Skeletal muscle satellite cell (primary cell): ENCODE measurements around the gene ATP8B1.

ENCODE experiments used
- H3K27me3 ChIP-seq: 2 replicates; pipeline ENCODE4 v1.7.0; 2013; ENCODE audit warnings: low read length; ENCODE audit not compliant: control insufficient read depth, insufficient read depth
- H3K36me3 ChIP-seq: 2 replicates; pipeline ENCODE4 v1.7.0; 2013; ENCODE audit warnings: mild to moderate bottlenecking, control low read depth, low read length; ENCODE audit not compliant: insufficient read depth
- H3K4me1 ChIP-seq: 2 replicates; pipeline ENCODE4 v1.7.0; 2013; ENCODE audit warnings: low read length; ENCODE audit not compliant: control insufficient read depth, insufficient read depth
- H3K4me2 ChIP-seq: 2 replicates; pipeline ENCODE4 v1.7.0; 2013; ENCODE audit warnings: mild to moderate bottlenecking, low read length
- H3K4me3 ChIP-seq: 2 replicates; pipeline ENCODE4 v1.7.0; 2013; ENCODE audit warnings: low read length
- H3K9ac ChIP-seq: 2 replicates; pipeline ENCODE4 v1.7.0; 2013; ENCODE audit warnings: mild to moderate bottlenecking, low read depth, low read length, moderate library complexity
- H3K9me3 ChIP-seq: replicated peaks from 2 replicates; pipeline ENCODE4 v1.7.0; 2013; ENCODE audit warnings: mild to moderate bottlenecking, control low read depth, low read length

Gene ATP8B1

DNA sequence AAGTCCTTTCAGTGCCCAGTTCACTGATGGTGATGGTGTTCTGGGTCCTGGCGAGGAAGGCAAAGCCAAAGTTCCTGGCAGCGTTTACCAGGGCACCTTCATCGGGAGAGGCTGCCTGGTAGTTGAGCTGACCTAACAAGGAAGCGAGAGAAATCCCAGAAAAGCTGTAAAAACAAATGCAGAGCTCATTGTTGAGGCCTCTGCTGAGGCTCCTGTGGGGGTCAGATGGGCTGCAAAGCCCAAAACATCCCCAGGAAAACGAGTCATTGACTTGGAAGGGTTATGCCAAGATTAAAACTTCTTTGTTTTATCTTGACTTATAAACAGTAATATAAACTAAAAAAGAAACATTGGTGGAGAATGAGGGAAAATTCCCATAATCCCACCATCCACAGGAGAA lies 128.2 kb downstream of the ATP8B1 start:
- Histone ChIP-seq H3K4me3 (no peak overlapping the region), H3K4me2 (no peak overlapping the region), H3K36me3 (peaks cover 31% of the 10 kb centered on the region), H3K4me1 (no peaks in the 10 kb centered on the region), H3K9me3 (no peaks in the 10 kb centered on the region), H3K27me3 (no peaks in the 10 kb centered on the region), H3K9ac (no peak overlapping the region)

DNA sequence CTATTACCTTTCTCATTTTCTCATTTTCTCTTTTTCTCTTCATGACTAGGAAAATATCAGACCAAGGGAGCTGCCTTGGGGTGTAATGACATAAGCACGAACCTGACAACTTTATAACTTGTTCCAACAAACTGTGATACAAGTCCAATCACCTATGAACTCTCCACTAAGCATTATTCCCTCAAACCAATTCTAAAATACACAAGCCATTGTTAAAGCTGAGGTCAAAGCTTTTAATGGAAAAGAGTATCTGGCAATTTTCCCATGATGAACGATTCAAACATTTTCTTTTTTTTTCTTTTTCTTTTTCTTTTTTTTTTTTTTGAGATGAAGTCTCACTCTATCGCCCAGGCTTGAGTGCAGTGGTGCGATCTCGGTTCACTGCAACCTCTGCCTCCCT lies 133.1 kb downstream of the ATP8B1 start:
- Histone ChIP-seq H3K36me3 (peaks cover 40% of the 10 kb centered on the region), H3K4me1 (peaks cover 10% of the 10 kb centered on the region), H3K9ac (no peak overlapping the region), H3K4me3 (no peak overlapping the region), H3K27me3 (no peaks in the 10 kb centered on the region), H3K4me2 (no peak overlapping the region), H3K9me3 (no peaks in the 10 kb centered on the region)

DNA sequence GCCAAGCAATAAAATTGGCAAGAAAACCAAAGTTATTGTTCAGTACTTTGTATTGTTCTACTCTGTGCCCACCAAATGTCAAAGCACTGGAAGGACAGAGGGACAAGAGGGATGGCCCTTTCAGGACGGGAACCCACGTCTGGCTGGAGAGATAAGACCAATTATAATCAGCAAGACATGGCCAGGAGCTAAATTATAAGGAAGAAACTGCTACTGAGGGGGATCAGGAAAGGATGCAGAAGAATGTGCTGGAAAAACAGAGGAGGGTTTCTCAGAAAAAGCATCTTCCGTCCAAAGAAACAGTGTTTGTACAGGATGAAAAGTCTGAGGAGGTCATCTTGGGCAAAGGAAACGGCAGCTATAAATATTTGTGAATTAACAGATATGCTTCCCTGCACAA lies 135.1 kb downstream of the ATP8B1 start:
- no peak overlapping the region for H3K9ac ChIP-seq
- H3K9me3 ChIP-seq = no peaks in the 10 kb centered on the region

DNA sequence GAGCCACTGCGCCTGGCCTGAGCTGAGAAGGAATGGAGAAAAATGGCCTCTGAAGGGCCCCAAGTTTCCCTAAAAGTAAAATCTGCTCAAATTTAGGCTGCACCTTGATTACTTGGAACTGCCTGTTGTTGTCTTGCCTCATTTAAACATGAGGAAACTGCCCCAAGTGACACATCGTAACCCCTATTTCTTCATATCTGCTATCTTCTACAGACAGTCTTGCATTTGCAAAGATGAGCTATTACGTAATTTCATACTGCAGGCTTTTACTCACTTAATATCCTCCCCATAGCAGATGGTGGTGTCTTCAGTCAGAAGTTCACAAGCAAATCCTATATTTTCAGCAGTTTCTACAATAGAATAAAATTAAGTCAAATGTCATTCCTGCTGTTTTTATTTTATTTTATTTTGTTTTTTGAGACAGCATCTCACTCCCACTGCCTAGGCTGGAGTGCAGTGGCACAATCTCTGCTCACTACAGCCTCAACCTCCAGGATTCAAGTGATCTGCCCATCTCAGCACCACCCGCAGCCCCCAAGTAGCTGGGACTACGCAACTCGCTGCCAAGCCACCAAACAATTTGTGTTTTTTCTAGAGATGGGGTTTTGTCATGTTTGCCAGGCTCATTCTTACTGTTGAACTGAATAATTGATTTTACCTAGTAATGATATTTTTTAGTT lies 136.2 kb downstream of the ATP8B1 start:
- H3K4me3 ChIP-seq = no peak overlapping the region
- H3K4me2 ChIP-seq = no peak overlapping the region
- H3K27me3 ChIP-seq = no peaks in the 10 kb centered on the region
- no peaks in the 10 kb centered on the region for H3K9me3 ChIP-seq
- H3K36me3 ChIP-seq = peaks cover 38% of the 10 kb centered on the region
- H3K4me1 ChIP-seq = peaks cover 10% of the 10 kb centered on the region
- no peak overlapping the region for H3K9ac ChIP-seq

More for the DNA sequence above, 135.1 kb downstream of the ATP8B1 start:
- Histone ChIP-seq H3K4me2 (no peak overlapping the region), H3K27me3 (no peaks in the 10 kb centered on the region), H3K36me3 (peaks cover 33% of the 10 kb centered on the region), H3K4me1 (peaks cover 10% of the 10 kb centered on the region), H3K4me3 (no peak overlapping the region)

DNA sequence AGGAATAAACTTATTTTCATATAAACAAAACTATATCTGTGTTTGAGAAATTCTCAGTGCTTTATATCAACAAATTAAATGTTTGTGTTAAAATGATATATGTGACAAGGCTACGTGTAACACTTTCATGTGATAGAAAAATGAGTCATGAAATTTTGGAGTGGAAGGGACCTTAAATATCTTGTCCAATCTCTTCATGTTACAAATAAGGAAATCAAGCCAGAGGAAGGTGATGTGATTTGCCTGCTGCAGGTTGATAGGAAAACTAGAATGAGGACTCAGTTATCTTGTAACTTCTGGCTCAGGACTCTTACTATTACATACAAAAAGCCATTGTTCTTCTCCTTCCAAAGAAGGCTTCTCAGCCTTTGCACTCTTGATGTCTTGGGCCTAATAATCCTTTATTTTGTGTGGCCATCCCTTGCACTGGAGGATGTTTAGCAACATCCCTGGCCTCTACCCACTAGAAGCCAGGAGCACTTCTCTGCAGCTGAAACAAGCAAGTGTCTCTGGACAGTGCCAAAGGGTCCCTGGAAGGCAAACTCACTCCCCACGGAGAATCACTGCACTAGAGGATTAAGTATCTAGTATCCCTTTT lies 138.4 kb downstream of the ATP8B1 start:
- Histone ChIP-seq H3K9me3 (no peaks in the 10 kb centered on the region), H3K4me1 (peaks cover 19% of the 10 kb centered on the region), H3K4me3 (no peak overlapping the region), H3K36me3 (peaks cover 39% of the 10 kb centered on the region), H3K4me2 (no peak overlapping the region), H3K9ac (no peak overlapping the region), H3K27me3 (no peaks in the 10 kb centered on the region)

DNA sequence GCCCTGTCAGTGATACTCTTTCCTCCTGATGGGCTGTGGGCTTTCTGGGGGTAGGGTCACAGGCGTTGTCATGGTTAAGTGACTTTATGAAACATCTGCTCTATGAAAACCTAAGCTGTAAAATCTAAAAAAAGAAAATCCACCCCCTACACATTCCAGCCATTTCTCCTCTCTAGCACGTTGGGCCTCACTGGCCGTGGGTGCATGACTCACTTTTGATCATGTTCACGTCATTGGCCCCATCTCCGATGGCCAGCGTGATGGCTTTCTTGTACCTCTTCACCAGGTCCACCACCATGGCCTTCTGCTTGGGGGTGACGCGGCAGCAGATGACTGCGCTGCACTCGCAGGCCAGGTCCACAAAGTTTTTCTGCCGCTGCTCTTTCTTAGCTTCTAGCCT lies 142.2 kb downstream of the ATP8B1 start:
- Histone ChIP-seq H3K27me3 (no peaks in the 10 kb centered on the region), H3K4me3 (no peak overlapping the region), H3K4me1 (peaks cover 9% of the 10 kb centered on the region), H3K36me3 (peaks cover 52% of the 10 kb centered on the region), H3K9ac (no peak overlapping the region), H3K9me3 (no peaks in the 10 kb centered on the region), H3K4me2 (peak overlapping the region; percentile 27)

DNA sequence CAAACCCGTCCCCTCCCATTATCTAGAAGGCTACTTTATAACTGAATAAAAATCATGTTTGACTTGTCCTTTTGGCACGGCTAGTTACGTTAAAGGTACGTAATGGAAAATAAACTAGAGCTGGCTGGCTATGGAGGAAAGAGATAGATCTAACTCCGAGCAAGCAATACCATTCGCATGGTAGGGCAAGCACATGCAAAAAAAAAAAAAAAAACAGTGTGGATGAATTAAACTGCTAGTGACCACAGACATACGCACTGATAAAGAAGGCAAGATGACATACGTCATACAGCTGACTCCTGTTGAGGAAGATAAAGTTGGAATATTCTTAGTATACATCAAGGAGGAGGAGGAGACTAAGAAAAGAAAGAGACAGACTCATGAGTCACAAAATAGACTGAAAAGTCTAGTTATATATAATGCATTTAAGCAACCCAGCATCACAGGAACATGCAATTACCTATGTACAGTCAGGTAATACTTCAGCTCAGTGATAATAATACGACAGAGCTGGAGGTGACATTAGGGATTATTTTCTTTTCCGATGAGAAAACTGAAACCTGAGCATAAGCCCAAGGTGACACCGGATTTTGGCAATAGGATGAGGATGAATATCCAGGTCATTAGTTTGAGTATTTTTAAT lies 143.5 kb downstream of the ATP8B1 start:
- Histone ChIP-seq H3K4me1 (peaks cover 9% of the 10 kb centered on the region), H3K36me3 (peaks cover 60% of the 10 kb centered on the region), H3K4me3 (no peak overlapping the region), H3K4me2 (no peak overlapping the region), H3K9me3 (peaks cover 8% of the 10 kb centered on the region), H3K27me3 (no peaks in the 10 kb centered on the region), H3K9ac (no peak overlapping the region)

DNA sequence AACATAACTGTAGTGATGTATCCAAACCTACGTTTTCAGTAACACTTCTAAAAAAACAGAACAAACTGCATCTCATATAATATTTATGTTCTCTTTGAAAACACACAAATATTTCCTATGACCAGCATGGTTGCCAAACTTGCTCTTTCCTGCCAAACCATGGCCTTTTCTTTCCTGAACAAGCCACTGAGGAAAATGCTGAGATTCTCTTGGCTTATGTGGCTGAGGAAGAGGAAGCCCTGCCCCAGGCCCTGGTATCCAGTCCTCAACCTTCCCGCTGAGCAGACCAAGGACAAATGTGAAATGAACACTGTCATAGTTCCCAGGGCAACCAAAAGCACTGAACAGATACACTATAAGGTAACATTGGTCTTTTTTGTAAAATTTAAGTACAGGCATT lies 145.6 kb downstream of the ATP8B1 start:
- Histone ChIP-seq H3K9me3 (peaks cover 8% of the 10 kb centered on the region), H3K9ac (no peak overlapping the region), H3K4me3 (no peak overlapping the region), H3K4me2 (no peak overlapping the region), H3K4me1 (peaks cover 9% of the 10 kb centered on the region), H3K27me3 (no peaks in the 10 kb centered on the region), H3K36me3 (peaks cover 55% of the 10 kb centered on the region)

DNA sequence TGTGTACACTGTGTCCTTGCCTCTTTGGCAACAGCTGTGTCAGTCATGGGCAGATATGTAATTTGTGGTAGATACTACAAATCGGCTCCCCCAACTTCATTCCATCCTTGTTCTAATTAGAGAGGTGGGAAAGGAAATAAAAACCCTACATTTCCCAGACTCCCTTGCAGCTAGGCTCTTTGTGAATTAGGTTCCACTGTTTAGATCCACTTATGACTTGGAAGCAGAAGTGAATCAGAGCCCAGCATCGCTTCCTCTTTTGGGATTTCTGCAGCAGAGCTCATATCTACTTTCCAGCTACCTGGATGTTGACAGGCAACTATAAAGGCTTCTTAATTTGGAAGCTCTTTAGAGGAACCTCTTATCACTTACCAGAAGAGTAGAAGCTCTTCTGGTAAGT lies 147.4 kb downstream of the ATP8B1 start:
- H3K4me3 ChIP-seq = no peak overlapping the region
- H3K9ac ChIP-seq = no peak overlapping the region
- peaks cover 59% of the 10 kb centered on the region for H3K36me3 ChIP-seq
- peaks cover 8% of the 10 kb centered on the region for H3K9me3 ChIP-seq
- peaks cover 2% of the 10 kb centered on the region for H3K4me1 ChIP-seq
- no peaks in the 10 kb centered on the region for H3K27me3 ChIP-seq
- no peak overlapping the region for H3K4me2 ChIP-seq

DNA sequence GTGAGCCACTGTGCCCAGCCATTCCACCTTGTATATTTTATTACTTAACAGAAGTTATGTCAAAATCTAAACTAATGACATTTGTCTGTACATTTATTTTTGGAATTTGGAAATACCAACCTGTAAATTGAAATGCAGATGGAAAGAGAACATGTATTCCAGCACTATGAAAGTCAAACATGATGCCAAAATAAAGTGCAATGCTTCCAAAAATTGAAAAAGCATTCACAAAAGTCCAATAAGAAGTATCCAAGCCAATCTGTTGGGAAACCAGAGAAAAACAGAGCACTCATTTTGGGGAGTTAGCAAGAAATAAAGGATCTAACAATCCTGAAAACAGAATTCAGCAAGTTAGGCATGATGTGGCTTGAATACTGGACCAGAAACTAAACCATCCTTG lies 151.2 kb downstream of the ATP8B1 start:
- no peak overlapping the region for H3K4me3 ChIP-seq
- H3K4me2 ChIP-seq = no peak overlapping the region
- H3K36me3 ChIP-seq = peaks cover 53% of the 10 kb centered on the region
- H3K9ac ChIP-seq = no peak overlapping the region
- H3K9me3 ChIP-seq = peaks cover 8% of the 10 kb centered on the region
- H3K27me3 ChIP-seq = no peaks in the 10 kb centered on the region
- peaks cover 13% of the 10 kb centered on the region for H3K4me1 ChIP-seq

DNA sequence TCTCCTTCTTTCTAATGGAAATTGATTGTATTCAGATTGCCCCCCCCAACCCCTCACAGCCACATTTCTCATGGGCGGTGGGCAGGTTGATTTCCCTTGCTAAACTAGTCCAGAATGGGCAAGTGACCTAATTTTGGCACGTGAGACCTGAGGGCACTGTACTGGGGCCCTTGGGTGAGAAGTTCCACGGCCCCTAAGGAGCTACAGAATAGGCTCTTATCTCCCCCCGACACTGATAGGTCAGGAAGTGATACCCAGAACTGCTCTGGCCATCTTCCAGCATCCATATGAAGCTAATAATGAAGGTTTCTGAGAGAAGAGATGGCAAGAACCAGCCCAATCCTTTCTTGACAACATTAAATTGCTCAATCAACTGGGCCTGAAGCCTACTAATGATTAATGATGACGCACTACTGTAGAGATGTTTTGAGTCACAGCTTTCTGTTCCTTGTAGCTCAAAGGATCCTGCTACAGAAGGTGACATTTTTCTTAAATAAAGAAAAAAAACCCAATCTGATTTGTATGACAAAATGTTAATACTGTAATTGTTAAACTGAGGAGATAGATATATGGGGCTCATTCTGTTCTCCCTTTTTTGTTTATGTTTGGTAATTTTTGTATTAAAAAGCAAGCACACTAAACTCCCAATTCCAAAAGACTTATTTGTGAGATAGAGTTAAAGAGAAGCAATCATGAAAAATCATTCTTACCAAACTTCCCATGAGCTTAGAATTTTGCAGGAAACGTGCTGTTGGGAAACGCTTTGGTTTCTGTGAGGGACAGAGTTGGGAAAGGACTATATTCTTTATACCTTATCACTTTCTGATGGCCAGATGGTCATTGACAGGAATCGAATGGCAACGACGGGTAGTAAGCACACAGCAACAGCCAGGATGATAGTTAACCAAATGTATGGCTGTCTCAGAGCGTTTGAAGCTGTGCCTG lies 153.3 kb downstream of the ATP8B1 start:
- Histone ChIP-seq H3K36me3 (peaks cover 43% of the 10 kb centered on the region), H3K9me3 (no peaks in the 10 kb centered on the region), H3K4me3 (no peak overlapping the region), H3K27me3 (no peaks in the 10 kb centered on the region), H3K4me2 (peak overlapping the region; percentile 27), H3K9ac (no peak overlapping the region), H3K4me1 (peaks cover 13% of the 10 kb centered on the region)
